ENCODE measurements around the gene FGF19.

FGF19 gene

DNA sequence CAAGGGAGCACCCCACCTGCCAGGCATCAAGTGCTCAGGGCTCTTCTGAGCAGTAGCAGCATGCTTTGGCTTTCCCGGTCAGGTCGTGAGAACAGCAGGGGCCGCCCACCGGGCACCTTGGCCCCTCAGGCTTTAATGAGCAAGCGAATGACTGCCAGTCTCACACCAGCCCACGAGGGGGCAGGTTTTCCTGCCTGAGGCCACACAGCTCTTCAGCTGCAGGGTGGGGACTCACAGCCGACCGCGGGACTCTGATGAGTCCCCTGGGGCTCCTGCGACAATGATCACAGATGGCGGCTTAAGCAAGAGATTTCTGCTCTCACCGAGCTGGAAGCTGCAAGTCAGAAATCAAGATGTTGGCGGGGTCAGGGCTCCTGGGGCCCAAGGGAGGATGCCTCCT lies 14.3 kb upstream of the FGF19 start:
- peak; percentile 42 for DNase-seq

DNA sequence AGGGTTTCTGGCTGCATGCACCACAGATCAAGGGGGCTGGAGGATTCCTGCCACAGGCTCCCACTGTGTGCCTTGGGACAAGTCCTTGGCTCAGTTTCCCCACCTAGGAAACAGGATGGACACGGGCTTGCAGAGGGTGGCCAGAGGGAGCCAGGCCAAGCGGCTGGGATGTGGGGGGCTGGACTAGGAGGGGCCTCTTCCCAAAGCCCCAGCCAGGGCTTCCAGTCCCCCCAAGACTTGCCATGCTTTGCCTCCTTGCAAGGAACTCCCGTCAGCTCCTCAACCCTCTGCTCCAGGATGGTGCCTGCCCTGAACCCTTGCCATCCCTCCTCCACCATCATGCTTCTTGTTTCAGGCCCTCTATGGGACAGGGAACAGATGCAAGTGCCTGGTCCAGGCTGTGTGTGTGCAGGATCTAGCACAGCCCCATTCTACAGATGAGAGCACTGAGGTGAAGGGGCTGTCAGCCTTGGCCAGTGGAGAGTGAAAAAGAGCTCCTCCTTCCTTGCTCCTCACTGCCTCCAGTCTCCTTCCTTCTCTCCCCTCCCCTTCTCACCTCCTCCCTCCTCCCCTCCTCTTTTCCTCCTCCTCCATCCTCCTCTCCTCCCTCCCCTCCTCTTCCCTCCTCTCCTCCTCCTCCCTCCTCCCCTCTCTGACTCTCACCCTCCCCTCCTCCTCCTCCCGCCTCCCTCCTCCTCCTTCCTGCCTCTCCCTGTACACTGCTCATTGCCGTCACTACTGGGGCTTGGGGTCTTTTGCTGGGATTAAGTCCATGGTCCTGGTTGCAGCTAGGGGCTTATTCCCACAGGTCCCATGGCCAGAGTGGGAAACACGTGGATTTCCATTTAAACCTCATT lies 13.3 kb upstream of the FGF19 start:
- DNase-seq = no peak

DNA sequence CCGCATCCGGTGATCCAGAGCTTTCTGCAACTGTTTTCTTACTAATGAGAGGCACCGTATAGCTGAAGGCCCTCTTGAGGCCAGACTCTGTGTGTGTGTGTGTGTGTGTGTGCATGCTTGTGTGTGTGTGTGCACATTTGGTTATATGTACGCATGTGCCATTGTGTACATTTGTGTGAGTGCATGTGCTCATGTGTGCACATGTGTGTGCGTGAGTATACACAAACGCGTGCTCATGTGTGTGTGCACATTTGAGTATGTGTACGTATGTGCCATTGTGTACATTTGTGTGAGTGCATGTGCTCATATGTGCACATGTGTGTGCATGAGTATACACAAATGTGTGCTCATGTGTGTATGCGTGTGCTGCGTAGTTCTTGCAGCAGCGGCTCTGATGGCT lies 12.3 kb upstream of the FGF19 start:
- no peak for DNase-seq

GRCh38 chr11:69715446-69715845 lies 11.6 kb upstream of the FGF19 start:
- no peak for DNase-seq

DNA sequence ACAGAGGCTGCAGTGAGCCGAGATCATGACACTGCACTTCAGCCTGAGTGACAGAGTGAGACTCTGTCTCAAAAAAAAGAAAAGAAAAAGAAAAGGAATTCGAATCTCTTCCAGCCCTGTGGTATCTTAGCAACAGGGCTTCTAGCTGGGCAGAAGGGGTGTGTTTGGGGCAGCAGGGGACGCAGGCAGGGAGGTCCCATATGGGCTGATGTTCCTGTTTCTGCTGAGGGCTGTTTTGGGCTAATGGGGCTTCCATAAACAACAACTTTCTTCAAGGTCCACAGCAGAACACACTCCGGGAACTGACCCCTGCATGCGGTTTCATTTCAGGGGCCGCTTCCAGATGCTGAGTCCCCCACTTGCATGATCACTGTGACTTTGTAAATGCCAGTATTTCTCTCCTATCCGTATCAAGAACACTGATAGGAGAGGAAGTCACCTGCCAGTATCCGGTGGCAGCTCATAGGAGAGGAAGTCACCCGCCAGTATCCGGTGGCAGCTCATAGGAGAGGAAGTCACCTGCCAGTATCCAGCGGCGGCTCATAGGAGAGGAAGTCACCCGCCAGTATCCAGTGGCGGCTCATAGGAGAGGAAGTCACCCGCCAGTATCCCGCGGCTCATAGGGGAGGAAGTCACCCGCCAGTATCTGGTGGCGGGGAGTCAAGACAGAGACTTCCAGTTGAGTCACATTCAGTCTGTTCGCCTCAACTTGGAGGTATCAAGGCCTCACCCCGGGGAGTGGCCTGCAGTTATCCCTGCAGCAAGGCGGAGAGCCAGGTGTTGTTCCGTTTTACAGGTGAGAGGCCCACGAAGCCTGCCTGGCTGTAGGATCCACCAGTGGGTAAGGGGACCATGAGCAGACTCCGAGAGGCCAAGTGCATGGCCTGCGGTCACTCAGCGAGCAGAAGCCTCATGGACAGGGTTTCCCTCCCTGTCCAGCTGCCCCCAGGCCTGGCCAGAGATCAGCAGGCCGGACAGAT lies 8.3 kb upstream of the FGF19 start:
- no peak for DNase-seq

- DNase-seq = peak; percentile 46
Measured at GRCh38 chr11:69708736-69709401, 5.0 kb upstream of the FGF19 start.

GRCh38 chr11:69707176-69707575 lies 3.4 kb upstream of the FGF19 start:
- no peak for DNase-seq

DNA sequence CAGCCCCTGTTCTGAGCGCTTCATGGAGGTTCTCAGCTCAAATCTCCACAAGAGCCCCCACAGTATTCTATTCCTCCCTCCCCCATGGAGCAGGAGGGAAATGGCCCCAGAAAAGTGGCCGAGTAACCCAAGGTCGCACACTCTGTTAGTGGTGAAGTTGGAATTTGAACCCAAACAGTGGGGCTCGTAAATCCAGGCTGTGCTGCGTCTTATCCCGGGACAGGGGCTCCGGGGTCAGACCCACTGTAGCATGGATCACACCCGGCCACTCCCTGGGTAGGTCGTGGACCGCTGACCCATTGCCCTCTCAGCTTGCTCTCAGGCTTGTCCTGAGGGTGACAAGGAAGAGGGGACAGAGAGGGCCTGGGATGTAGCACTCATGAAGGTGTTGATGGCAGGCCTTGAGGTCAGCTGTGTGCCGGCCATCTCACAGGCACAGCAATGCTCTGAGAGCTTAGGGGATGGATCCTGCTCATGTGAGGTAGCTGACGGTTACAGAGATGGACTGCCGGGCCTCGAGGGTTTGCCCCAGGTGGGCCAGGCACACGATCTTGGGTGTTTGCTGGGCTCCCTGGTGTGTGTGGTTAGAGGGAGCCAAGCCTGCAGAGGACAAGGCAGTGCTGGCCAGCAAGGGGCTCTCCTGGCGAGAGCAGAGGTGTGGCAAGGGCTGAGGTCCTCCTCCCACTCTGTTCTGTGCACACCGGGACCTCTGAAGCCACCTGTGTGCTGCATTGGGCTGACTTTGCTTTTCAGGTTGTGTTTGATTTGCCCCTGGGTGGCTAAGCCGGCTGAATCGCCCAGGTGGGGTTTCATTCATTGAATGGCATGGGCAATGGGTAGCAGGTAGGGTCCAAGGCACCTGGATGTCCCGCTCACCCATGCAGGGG lies 2.3 kb upstream of the FGF19 start:
- no peak for DNase-seq

DNA sequence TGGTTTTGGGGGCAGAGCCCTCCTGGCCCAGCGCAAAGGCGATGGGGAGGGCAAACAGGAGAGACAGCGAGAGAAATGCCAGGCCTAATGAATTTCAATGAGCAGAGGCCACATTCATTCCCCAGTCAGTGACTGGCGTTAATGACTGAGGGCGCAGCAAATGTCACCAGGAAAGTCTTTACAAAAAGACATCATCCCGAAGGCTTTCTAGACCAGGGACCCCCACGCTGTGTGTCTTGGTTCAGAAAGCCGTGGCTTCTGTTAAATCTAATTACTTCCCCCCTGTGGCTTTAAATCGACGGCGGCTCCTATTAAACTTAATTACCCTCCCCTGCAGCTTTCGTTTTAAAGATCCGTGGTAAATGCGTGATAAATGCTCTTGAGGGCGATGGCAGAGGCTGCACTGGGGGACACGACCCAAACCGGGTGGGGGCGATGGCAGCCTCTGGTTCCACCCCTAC lies 1.6 kb upstream of the FGF19 start:
- no peak for DNase-seq

GRCh38 chr11:69704508-69705253 lies 859 bp upstream of the FGF19 start:
- DNase-seq = peak; percentile 69

GRCh38 chr11:69703453-69703767 lies 412 bp downstream of the FGF19 start:
- no peak for DNase-seq

GRCh38 chr11:69702769-69703452 lies 911 bp downstream of the FGF19 start:
- peak; percentile 59 for DNase-seq

DNA sequence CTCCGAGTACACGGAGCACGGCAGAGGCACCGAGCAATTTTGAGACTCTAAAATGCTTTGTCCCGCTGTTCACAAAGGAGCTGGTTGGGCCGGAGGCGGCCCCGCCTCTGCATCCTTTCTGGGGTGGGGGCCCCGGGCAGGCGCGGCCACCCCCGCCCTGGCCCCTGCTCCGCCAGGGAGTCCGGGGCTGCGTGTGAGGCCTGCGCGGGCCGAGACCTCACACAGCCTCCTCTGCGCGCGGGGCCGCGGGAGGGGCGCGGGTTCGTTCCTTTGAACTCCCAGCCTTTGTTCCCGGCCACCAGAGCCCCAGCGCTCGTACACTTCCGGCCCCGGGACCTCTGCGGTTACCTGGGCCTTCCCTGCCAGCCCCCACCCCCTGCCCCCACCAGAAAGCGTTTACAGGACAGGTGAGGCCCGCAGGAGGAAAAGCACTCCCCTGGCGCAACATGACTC lies 1.6 kb downstream of the FGF19 start:
- DNase-seq = peak; percentile 57

DNA sequence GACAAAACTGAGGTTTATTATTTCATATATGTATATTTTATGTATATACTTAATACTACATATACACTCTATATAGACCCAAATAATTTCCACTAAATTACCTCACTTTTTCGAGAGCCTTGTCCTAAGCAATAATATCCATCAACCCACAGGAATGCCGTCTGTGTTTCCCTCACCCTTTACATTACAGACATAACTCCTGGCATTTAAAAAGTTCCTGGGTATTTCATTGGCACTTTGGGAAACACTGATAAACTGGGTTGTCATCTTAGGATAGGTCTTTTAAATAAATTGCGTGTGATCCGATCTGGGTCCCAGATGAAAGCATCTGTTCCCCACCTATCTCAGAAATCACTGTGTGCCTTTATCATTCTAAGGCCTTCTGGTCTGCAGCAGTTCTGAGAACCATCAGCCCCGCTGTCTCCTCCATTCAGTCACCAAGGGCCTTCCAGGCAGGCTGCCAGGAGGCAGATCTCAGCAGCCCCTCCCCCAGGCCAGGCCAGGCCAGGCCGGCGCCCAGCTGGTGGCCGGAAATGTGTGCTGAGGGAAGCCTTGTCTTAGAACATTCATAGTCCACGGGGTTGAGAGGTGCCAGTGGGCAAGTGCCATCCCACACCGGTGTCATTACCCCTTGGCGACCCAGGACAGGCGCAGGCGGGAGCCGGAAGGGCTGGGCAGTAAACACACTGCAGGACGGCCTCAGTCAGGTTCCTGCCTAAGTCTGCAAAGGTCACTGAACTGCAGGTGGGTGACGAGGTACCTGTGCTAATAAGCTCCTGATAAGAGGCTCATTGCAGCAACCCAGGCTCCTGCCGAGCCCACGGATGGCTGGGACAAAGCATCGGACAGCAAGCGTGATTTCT lies 3.3 kb downstream of the FGF19 start:
- peak; percentile 67 for DNase-seq

DNA sequence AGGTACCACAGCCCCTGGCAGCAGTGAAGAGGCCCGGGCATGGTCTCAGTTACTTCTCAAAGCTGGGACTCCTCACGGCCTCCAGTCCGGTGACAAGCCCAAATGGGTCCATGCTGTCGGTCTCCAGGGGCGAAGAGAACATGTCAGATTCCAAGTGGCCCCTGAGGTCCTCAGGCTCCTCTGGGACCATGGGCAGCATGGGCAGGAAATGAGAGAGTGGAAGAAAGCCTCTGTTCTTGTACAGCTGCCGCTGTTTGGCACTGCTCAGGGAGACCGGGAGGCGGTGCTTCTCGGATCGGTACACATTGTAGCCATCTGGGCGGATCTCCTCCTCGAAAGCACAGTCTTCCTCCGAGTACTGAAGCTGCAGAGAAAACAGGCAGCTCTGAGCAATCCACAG lies 4.6 kb downstream of the FGF19 start:
- DNase-seq = no peak

DNA sequence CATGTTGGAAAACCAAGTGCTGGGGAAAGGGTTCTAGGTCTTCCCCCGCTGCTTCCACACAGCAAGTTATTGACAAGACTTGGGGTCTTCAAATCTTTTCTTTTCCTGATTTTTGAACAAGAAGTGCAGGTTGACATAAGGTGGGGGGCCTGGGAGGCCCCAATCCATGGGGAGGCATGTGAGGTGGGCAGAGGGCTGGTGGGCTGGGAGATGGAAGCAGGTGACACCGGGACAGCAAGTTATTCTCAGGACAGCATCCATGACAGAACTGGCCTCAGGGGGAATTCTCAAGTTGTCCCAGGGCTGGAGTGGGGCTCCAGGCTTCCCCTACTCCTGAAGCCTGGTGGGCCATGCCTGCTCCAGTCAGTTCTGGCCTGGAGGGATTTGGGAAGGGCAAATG lies 5.5 kb downstream of the FGF19 start:
- no peak for DNase-seq

DNA sequence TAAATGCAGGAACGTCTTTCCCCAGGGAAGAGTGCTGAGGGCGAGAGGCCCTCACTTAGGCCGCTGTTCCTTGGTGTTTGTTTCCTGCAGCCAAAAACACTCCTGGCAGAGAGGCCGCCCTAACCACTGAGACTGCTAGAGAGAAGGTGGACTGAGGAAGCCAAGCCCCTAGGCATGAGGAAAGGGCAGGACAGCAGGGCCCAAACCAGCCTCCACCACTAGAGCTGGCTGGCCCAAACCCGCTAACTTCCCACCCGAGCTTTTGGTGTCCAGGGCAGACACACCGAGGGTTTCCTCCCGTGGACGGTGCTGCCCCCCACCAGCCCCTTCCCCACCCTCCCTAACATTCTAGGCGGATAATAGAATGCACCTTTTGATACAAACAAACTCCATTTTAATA lies 6.0 kb downstream of the FGF19 start:
- DNase-seq = no peak

- no peak for DNase-seq
Measured at GRCh38 chr11:69697469-69697843, 6.4 kb downstream of the FGF19 start.

DNA sequence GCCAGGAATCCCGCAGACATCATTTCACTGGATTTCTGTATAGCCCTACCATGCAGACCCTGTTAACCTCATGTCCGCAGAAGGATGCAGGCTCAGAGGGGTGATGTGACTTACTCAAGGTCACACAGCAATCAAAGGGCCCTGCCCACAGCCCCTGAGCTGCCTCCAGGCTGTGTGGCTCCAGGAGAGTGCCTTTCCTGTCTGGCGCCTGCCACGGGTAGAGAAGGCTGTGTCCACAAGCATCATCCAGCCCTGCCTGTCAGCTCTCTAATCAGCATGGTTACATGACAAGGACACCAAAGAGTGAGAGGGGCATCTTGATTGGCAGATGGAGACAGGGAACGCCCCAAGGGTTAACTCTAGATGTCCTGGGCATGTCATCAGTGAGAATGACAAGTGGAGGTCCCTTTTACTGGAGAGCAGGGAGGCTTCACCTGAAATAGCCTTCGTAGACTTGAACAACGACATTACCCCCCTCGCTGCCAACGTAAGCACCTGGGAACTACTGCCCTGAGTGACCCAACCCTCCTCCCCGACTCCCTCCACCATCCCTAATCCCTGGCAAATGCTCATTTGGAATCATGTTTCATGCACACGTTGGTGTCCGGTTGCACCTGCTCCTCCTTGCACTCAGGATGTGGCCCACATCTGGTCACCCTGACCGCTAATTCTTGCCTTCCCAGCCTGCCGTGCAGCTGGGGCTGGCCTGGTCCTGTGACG lies 6.9 kb downstream of the FGF19 start:
- no peak for DNase-seq
